OCI-LY7 (cell line): Measurements from ENCODE around the gene INHA. TPM values are rescaled to one million over a fixed set of nuclear protein-coding genes. Genes with fewer than 3 reads are reported as not detected.

Source experiments
- BruUV-seq: library from RNA; stranded (reverse); fragments of 400-500 nt; replicated peaks from 2 replicates; lab custom pipeline; 2021; lab: Mats Ljungman, UMichigan
- CTCF ChIA-PET: fragments of 300-600 bp; sonication (Branson Sonifier 250); formaldehyde crosslinking; loops from one replicate; lab custom pipeline; 2022; ENCODE audit warnings: antibody characterized with exemption; ENCODE audit not compliant: unreplicated experiment; lab: Charles Lee
- POLR2A ChIA-PET: fragments of 300-600 bp; sonication (Branson Sonifier 250); formaldehyde crosslinking; loops from one replicate; lab custom pipeline; 2022; ENCODE audit warnings: antibody characterized with exemption; lab: Charles Lee
- DNase-seq: peaks from one replicate; pipeline ENCODE4 v3.0.0-alpha.2; 2015; ENCODE audit warnings: low spot score
- H2AFZ ChIP-seq: fragments of 200-600 bp; sonication (generic), shearing (Covaris generic); 2 replicates; pipeline ENCODE4 v1.6.1; 2014; ENCODE audit warnings: mild to moderate bottlenecking, antibody characterized with exemption, low read length, moderate library complexity
- H3K27ac ChIP-seq: fragments of 200-600 bp; sonication (generic); 2 replicates; pipeline ENCODE4 v1.5.1; 2014; ENCODE audit warnings: mixed run types, low read depth, mild to moderate bottlenecking, moderate library complexity, low read length, inconsistent platforms; ENCODE audit not compliant: poor library complexity, severe bottlenecking
- H3K36me3 ChIP-seq: fragments of 200-600 bp; sonication (generic); 2 replicates; pipeline ENCODE4 v1.6.1; 2014; ENCODE audit warnings: mild to moderate bottlenecking, antibody characterized with exemption, low read length, moderate library complexity, mixed read lengths; ENCODE audit not compliant: insufficient read depth
- H3K4me1 ChIP-seq: fragments of 200-600 bp; sonication (generic); 2 replicates; pipeline ENCODE4 v1.5.1; 2014; ENCODE audit warnings: mild to moderate bottlenecking, low read length; ENCODE audit not compliant: insufficient read depth, poor library complexity, severe bottlenecking
- H3K4me2 ChIP-seq: fragments of 200-600 bp; sonication (generic); 2 replicates; pipeline ENCODE4 v1.6.1; 2014; ENCODE audit warnings: mild to moderate bottlenecking, low read length
- H3K4me3 ChIP-seq: fragments of 200-600 bp; sonication (generic); 2 replicates; pipeline ENCODE4 v1.5.1; 2014; ENCODE audit warnings: mild to moderate bottlenecking, low read depth, low read length; ENCODE audit not compliant: poor library complexity, severe bottlenecking
- H3K79me2 ChIP-seq: fragments of 200-600 bp; sonication (generic); 2 replicates; pipeline ENCODE4 v1.6.1; 2016; ENCODE audit warnings: low read depth, mild to moderate bottlenecking, low read length, moderate library complexity, mixed read lengths; ENCODE audit not compliant: insufficient read depth
- H3K9me2 ChIP-seq: fragments of 200-600 bp; sonication (generic); 2 replicates; pipeline ENCODE4 v1.6.1; 2016; ENCODE audit warnings: mild to moderate bottlenecking, low read length, mixed read lengths; ENCODE audit not compliant: insufficient read depth
- H3K9me3 ChIP-seq: fragments of 200-600 bp; sonication (generic); 2 replicates; pipeline ENCODE4 v1.6.1; 2014; ENCODE audit warnings: mild to moderate bottlenecking, mixed run types, low read length, mixed read lengths
- H4K20me1 ChIP-seq: fragments of 200-600 bp; sonication (generic); 2 replicates; pipeline ENCODE4 v1.6.1; 2014; ENCODE audit warnings: mild to moderate bottlenecking, antibody characterized with exemption, low read length, moderate library complexity, mixed read lengths; ENCODE audit not compliant: insufficient read depth
- CTCF ChIP-seq: fragments of 200-600 bp; sonication (generic); conservative IDR thresholded peaks from 2 replicates; pipeline ENCODE4 v1.5.1; 2014; ENCODE audit warnings: mild to moderate bottlenecking, antibody characterized with exemption, low read length, moderate library complexity, mixed read lengths
- EZH2phosphoT487 ChIP-seq: fragments of 200-600 bp; sonication (generic); IDR thresholded peaks from 2 replicates; pipeline ENCODE4 v1.6.1; 2018; ENCODE audit warnings: low read depth, borderline replicate concordance, mild to moderate bottlenecking, mixed run types, antibody characterized with exemption, low read length, moderate library complexity, mixed read lengths
- intact Hi-C: fragments of 100-400 bp; cut with micrococcal nuclease; formaldehyde crosslinking; loops from one replicate; pipeline ENCODE4 v1.10.0; 2022; ENCODE audit not compliant: unreplicated experiment
- total RNA-seq, 2 experiments: library from RNA; depleted of rRNA in 1 of 2; stranded (reverse); fragments of >200 nt in 1 of 2; shearing (Covaris generic) in 1 of 2; gene quantifications; 2 replicates each; pipeline ENCODE4 v1.2.3, GENCODE V29; 2014 to 2022

Gene INHA
- total RNA-seq, 2 experiments from 2014 or later = not detected

- H3K36me3 ChIP-seq = peaks cover 24% of the 10 kb centered on the region
- no peaks in the 10 kb centered on the region for H3K9me2 ChIP-seq
- no TSS peak for BruUV-seq
- CTCF ChIA-PET = no interaction called here
- no peaks in the 10 kb centered on the region for H3K9me3 ChIP-seq
- peaks cover 9% of the 10 kb centered on the region; the same call in 1 of the 2 replicates for H3K79me2 ChIP-seq
- no peak overlapping the region for H3K4me3 ChIP-seq
- no peak overlapping the region for H3K4me2 ChIP-seq
- intact Hi-C loops = no loop called here
- TF ChIP-seq EZH2phosphoT487 = no peak
- no peak for TF ChIP-seq CTCF
- H2AFZ ChIP-seq = no peak overlapping the region
- no peak overlapping the region for H3K27ac ChIP-seq
- H3K4me1 ChIP-seq = no peaks in the 10 kb centered on the region
- 0 out of 2 replicates have a peak, but pooled peaks cover 5% of the 10 kb centered on the region for H4K20me1 ChIP-seq
- DNase-seq = no peak
- POLR2A ChIA-PET = no interaction called here
Measured at GRCh38 chr2:219538504-219538951, 33.6 kb upstream of the INHA start.

GRCh38 chr2:219538956-219539788 is 32.9 kb upstream of the INHA start:
- Histone ChIP-seq H2AFZ (no peak overlapping the region), H3K9me2 (no peaks in the 10 kb centered on the region), H3K4me2 (no peak overlapping the region), H3K79me2 (peaks cover 9% of the 10 kb centered on the region; the same call in 1 of the 2 replicates), H3K36me3 (peaks cover 24% of the 10 kb centered on the region), H4K20me1 (0 out of 2 replicates have a peak, but pooled peaks cover 5% of the 10 kb centered on the region), H3K4me3 (no peak overlapping the region), H3K27ac (no peak overlapping the region), H3K4me1 (no peaks in the 10 kb centered on the region), H3K9me3 (no peaks in the 10 kb centered on the region)
- TF ChIP-seq CTCF = no peak
- TF ChIP-seq EZH2phosphoT487 = no peak
- CTCF ChIA-PET = interaction anchor here (2.0 kb wide), 1 partner anchor 9 kb away, joined by 6 read pairs; no protein-coding TSS in a partner anchor
- intact Hi-C loops = no loop called here
- BruUV-seq = no TSS peak
- POLR2A ChIA-PET = no interaction called here
- DNase-seq = no peak
